ENCODE data around the gene RGL4.
"Not testable (repeated sequence)": the region's sequence is repeated elsewhere in the genome, so short reads cannot be mapped to it uniquely, and the experiment has no call there.

RGL4 gene

GRCh38 chr22:23690713-23691112, at the start of gene RGL4:
Gene RGL4 (plus strand): TSS chr22:23691013. CDS start chr22:23692031, 1,018 bp downstream.
- DNase-seq (ENCODE audit: low spot score), result no peak

DNA sequence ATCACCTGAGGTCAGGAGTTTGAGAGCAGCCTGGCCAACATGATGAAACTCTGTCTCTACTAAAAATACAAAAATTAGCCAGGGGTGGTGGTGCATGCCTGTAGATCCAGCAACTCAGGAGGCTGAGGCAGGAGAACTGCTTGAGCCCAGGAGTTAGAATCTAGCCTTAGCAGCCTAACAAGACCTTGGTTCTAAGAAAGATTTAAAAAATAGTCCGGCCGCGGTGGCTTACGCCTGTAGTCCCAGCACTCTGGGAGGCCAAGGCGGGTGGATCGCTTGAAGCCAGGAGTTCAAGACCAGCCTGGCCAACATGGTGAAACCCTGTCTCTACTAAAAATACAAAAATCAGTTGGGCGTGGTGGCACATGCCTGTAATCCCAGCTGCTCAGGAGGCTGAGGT, 44.3 kb upstream of the RGL4 start:
- not testable (repeated sequence) for DNase-seq (ENCODE audit: low spot score)

DNA sequence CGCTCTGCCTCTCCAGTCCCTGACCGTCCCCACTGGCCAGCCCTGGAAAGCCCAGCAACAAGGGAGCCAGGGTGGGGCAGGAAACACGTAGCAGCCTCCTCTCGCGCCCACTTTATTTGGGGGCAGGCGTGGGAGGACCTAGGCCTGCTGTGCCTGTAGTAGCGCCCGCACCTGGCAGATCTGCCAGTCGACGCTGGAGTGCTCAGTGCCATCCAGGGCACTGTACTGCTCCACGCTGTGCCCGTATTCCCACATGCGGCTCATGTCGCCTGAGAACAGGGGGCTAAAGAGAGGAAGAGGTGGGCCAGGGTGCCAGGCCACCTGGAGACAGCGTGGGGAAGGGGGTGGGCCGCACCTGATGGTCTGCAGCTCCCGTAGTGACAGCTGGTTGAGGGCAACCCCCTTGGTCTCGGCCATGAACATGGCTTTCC, 41.7 kb upstream of the RGL4 start:
- DNase-seq (ENCODE audit: low spot score), result no peak

GRCh38 chr22:23651676-23652075, 39.1 kb upstream of the RGL4 start:
- DNase-seq (ENCODE audit: low spot score), result no peak

DNA sequence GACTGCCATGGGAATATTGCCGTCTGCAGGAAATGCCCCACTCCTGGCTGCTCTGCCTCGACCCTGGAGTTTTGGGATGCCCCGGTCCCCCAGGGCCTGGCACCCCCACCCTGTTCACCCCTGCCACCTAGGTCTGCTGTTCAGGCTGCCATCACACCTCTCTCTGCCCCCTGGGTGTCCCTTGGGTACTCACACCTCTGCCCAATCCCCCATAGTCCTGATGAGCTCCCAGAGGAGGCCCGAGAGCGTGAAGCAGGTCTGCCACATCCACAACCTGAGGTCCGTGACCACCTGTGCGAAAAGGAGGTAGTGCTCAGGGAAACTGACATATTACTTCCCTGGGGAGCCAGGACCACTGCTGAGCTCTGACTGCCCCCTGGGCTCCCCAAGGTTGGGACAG, 38.5 kb upstream of the RGL4 start:
- no peak for DNase-seq (ENCODE audit: low spot score)

- no peak for DNase-seq (ENCODE audit: low spot score)
Measured at GRCh38 chr22:23652711-23653110, 38.1 kb upstream of the RGL4 start.

- no peak for DNase-seq (ENCODE audit: low spot score)
Measured at GRCh38 chr22:23655891-23656475, 34.8 kb upstream of the RGL4 start.

DNA sequence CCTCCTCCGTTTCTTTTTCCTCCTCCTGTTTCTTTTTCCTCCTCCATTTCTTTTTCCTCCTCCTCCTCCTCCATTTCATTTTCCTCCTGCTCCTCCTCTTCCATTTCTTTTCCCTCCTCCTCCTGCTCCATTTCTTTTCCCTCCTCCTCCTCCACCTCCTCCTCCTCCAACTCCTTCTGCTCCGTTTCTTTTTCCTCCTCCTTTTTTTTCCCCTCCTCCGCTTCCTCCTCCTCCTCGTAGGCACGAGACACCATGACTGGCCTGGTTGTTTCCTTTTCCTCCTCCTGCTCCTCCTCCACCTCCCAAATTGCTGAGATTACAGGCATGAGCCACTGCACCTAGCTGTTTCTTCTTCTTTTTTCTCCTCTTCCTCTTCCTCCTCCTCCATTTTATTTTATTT, 33.1 kb upstream of the RGL4 start:
- DNase-seq (ENCODE audit: low spot score), result peak; percentile 23

DNA sequence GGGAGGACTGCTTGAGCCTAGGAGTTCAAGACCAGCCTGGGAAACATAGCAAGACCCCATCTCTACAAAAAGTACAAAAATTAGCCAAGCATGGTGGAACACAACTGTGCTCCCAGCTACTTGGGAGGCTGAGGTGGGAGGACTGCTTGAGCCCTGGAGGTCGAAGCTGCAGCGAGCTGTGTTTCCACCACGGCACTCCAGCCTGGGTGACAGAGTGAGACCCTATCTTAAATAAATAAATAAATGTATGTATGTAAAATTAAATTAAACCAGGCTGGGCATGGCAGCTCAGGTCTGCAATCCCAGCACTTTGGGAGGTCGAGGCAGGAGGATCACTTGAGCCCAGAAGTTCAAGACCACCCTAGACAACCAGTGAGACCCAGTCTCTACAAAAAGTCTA, 30.4 kb upstream of the RGL4 start:
- DNase-seq (ENCODE audit: low spot score), result not testable (repeated sequence)

- DNase-seq (ENCODE audit: low spot score), result no peak
Measured at GRCh38 chr22:23670378-23671295, 20.2 kb upstream of the RGL4 start.

DNA sequence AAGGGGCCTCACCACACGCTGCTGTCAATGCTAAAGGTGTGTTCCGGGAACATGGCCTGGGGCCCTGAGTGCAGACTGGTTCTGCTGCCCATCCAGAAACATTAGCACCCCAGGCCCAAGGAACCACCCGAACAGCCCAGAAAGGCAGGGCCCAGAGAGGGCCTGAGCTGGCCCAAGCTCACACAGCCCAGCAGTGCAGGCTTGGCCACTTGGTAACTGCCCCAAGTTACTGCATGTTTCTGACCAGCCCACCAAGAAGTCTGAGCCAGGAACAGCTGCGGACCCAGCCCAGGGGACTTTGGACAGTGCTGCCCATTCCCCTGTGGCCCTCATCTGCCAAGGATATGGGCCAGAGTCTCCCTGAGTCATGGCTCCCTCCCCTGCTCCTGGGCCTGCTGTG, 19.4 kb upstream of the RGL4 start:
- not testable (repeated sequence) for DNase-seq (ENCODE audit: low spot score)

- not testable (repeated sequence) for DNase-seq (ENCODE audit: low spot score)
Measured at GRCh38 chr22:23672307-23673049, 18.3 kb upstream of the RGL4 start.

GRCh38 chr22:23673050-23673620, 17.7 kb upstream of the RGL4 start:
- no peak for DNase-seq (ENCODE audit: low spot score)

GRCh38 chr22:23673826-23674690, 16.8 kb upstream of the RGL4 start:
- no peak for DNase-seq (ENCODE audit: low spot score)

- not testable (repeated sequence) for DNase-seq (ENCODE audit: low spot score)
Measured at GRCh38 chr22:23674886-23675501, 15.8 kb upstream of the RGL4 start.

GRCh38 chr22:23675502-23676415, 15.1 kb upstream of the RGL4 start:
- DNase-seq (ENCODE audit: low spot score), result no peak

GRCh38 chr22:23676841-23677700, 13.7 kb upstream of the RGL4 start:
- not testable (repeated sequence) for DNase-seq (ENCODE audit: low spot score)

- DNase-seq (ENCODE audit: low spot score), result no peak
Measured at GRCh38 chr22:23677701-23677995, 13.2 kb upstream of the RGL4 start.

GRCh38 chr22:23678133-23678532, 12.7 kb upstream of the RGL4 start:
- no peak for DNase-seq (ENCODE audit: low spot score)

Measured in COLO829 (cell line).